ENCODE results near the gene TXNRD2.

Gene TXNRD2

GRCh38 chr22:19851291-19852176, 90.1 kb downstream of the TXNRD2 start:
- TF ChIP-seq CTCF (conservative IDR thresholded peaks at IDR 0.05) (no peak), ZFX (IDR thresholded peaks at IDR 0.05) (no peak)
- peak overlapping the region; percentile 97 for H3K27ac ChIP-seq

GRCh38 chr22:19850763-19851109, 90.9 kb downstream of the TXNRD2 start:
- TF ChIP-seq CTCF (conservative IDR thresholded peaks at IDR 0.05) (no peak), ZFX (IDR thresholded peaks at IDR 0.05) (no peak)
- H3K27ac ChIP-seq: peak overlapping the region; percentile 97

GRCh38 chr22:19849835-19850762, 91.5 kb downstream of the TXNRD2 start:
- no peak for TF ChIP-seq ZFX (IDR thresholded peaks at IDR 0.05)
- TF ChIP-seq CTCF (conservative IDR thresholded peaks at IDR 0.05): no peak
- H3K27ac ChIP-seq: peak overlapping the region; percentile 97

GRCh38 chr22:19848298-19849224, 93.1 kb downstream of the TXNRD2 start:
- H3K27ac ChIP-seq: peak overlapping the region; percentile 97
- TF ChIP-seq CTCF (conservative IDR thresholded peaks at IDR 0.05): no peak
- TF ChIP-seq ZFX (IDR thresholded peaks at IDR 0.05): no peak

GRCh38 chr22:19847345-19847632, 94.3 kb downstream of the TXNRD2 start:
- no peak for TF ChIP-seq ZFX (IDR thresholded peaks at IDR 0.05)
- no peak for TF ChIP-seq CTCF (conservative IDR thresholded peaks at IDR 0.05)
- no peak overlapping the region for H3K27ac ChIP-seq

GRCh38 chr22:19846620-19847344, 94.8 kb downstream of the TXNRD2 start:
- H3K27ac ChIP-seq: no peak overlapping the region
- TF ChIP-seq CTCF (conservative IDR thresholded peaks at IDR 0.05): no peak
- TF ChIP-seq ZFX (IDR thresholded peaks at IDR 0.05): no peak

All from C4-2B (cell line).